ENCODE measurements around the gene COL20A1.

The COL20A1 gene

DNA sequence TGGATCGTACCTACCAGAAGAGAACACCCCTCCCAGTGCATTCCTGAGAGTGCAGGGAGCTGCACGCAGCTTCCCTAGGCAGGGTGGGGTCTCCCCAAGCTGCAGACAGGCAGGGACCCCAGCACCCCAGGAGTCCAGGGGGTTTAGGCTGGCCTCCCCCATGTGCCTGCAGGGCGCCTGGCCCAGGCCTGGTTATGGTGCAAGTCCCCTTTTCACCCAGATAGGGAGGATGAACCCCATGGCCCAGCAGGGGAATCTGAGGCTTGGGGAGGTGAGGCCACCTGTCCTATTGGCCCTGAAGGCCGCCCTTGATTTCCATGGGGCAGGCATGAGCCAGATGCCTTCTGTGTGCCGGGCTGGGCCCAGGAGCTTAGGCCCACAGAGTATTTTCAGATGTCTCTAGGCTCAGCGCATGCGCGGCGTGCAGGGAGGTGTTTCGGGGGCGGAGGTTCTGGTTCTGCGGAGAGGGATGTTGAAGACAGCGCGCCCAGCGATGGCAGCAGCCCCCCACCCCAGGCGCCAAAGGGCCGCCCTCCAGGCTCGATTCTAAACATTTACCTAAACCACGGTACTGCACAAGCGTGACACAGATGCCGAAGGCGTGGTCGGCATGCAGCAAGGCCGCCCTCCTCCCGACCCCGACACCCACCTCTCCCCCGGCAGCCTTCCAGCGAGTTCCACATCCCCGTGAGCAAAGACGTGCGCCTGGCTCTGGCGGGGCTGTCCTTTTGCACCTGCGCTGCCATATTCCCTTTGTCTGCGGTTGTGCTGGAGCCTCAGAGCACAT, 29.4 kb downstream of the COL20A1 start:
- CTCF ChIA-PET, result no interaction called here
- no peak for DNase-seq (ENCODE audit: extremely low spot score)
- POLR2A ChIA-PET, result no interaction called here
- TF ChIP-seq, protein P1, sequence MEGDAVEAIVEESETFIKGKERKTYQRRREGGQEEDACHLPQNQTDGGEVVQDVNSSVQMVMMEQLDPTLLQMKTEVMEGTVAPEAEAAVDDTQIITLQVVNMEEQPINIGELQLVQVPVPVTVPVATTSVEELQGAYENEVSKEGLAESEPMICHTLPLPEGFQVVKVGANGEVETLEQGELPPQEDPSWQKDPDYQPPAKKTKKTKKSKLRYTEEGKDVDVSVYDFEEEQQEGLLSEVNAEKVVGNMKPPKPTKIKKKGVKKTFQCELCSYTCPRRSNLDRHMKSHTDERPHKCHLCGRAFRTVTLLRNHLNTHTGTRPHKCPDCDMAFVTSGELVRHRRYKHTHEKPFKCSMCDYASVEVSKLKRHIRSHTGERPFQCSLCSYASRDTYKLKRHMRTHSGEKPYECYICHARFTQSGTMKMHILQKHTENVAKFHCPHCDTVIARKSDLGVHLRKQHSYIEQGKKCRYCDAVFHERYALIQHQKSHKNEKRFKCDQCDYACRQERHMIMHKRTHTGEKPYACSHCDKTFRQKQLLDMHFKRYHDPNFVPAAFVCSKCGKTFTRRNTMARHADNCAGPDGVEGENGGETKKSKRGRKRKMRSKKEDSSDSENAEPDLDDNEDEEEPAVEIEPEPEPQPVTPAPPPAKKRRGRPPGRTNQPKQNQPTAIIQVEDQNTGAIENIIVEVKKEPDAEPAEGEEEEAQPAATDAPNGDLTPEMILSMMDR (IDR thresholded peaks at IDR 0.05; ENCODE audit: control extremely low read depth, extremely low read depth, low read depth, missing control alignments), result no peak

DNA sequence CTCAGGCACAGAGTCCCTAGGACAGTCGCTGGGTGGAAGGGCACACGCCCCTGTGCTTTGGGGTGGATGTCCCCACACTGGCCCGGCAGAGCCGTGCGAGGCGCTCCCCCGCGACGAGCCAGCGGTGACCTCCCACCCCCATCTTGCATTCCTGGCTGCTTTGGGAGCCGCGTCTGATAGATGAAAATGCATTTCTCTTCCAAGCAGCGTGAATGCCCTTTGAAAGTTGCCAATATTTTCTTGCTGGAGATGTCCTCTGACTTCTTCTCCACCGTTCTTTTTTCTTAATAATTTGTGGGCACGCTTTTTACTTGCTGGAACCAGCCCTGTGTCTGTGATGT, 29.9 kb downstream of the COL20A1 start:
- TF ChIP-seq, protein P1 (IDR thresholded peaks at IDR 0.05; ENCODE audit: control extremely low read depth, extremely low read depth, low read depth, missing control alignments), result no peak
- ChIA-PET POLR2A (no interaction called here), CTCF (no interaction called here)
- DNase-seq (ENCODE audit: extremely low spot score), result no peak

DNA sequence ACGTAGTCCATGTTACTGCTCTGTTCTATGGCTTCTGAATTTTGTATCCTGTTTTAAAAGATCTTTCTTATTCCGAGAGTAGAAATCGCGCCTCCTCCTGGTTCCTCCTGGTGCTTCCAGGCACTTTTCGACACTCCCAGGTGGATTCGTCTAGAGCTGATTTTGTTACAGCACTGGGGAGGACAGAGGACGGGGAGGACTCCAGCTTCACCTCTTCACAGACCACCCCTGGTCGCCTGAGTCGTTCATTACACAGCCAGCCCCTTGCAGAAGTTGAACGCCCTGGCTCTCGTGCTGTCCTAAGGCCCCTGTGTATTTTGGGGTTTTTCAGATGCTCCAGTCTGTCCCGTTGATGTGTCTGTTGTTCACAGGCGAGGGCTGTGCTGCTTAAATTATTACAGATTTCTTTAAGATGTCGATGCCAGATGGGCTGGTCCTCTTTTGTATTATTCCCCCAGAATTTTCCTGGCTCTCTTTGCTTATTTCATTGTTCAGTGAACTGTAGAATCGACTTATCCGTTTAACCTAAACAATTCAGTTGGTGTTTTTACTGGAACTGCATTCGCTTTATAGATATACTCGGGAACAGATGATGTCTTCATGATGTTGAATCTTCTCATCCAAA, 30.5 kb downstream of the COL20A1 start:
- POLR2A ChIA-PET, result no interaction called here
- DNase-seq (ENCODE audit: extremely low spot score), result no peak
- CTCF ChIA-PET, result interaction anchor here (1.4 kb wide), 1 partner anchor 14 kb away, joined by 3 read pairs; no protein-coding TSS in a partner anchor
- TF ChIP-seq, protein P1 (IDR thresholded peaks at IDR 0.05; ENCODE audit: control extremely low read depth, extremely low read depth, low read depth, missing control alignments), result no peak

DNA sequence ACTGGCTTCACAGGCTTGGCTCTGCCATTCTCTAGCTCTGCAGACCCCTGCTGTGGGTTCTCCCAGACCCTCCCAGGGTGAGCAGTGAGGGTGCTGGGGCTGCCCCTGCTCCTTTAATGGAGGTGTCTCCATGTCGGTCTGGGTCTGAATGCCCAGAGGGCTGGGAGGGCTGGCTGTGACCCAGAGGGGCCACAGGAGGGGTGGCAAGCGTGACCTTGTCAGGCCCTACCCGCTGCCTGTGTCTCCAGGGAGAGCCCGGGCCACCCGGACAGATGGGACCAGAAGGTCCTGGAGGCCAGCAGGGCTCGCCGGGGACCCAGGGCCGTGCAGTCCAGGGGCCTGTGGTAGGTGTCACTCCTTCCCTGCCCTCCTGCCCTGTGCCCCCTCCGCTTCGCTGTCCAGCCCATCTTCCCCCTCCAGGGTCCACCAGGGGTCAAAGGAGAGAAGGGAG, 32.1 kb downstream of the COL20A1 start:
- ChIA-PET CTCF (interaction anchor here (1.4 kb wide), 1 partner anchor 16 kb away, joined by 3 read pairs; no protein-coding TSS in a partner anchor), POLR2A (no interaction called here)
- TF ChIP-seq, protein P1 (IDR thresholded peaks at IDR 0.05; ENCODE audit: control extremely low read depth, extremely low read depth, low read depth, missing control alignments), result no peak
- DNase-seq (ENCODE audit: extremely low spot score), result no peak

DNA sequence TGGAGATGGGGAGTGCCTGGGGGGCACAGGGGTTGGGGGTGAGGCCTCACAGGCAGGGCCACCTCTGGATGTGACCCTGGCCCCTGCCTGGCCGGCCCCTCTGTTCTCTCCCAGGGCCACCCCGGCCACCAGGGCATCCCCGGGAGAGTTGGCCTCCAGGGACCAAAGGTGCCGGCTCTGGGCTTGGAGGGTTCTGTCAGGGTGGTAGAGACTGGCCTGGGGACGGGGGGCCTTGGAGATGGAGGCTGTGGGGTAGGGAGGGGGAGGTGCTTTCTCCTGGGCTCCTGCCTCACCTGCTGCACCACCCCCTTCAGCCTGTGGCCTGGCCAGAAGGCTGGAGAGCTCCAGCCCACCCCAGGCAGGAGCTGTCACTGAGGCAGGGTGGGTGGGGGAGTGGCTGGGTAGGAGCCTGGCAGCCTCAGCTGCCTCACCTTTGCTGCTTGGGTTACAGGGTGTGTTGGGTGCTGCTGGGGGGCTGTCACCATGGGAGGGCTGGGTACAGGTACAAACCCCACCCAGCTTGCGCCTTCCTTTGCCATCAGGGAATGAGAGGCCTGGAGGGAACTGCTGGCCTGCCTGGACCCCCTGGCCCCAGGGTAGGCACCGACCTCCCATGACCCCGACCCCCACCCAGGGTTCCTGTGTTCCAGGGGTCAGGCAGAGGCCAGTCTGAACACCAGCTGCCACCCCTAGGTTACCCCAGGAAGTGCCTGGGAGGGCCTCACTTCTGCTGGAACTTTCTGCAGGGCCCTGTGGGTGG, 32.7 kb downstream of the COL20A1 start:
- POLR2A ChIA-PET, result no interaction called here
- CTCF ChIA-PET, result interaction anchor here (1.7 kb wide), 1 partner anchor 103 kb away, joined by 4 read pairs; no protein-coding TSS in a partner anchor
- DNase-seq (ENCODE audit: extremely low spot score), result no peak
- TF ChIP-seq, protein P1 (IDR thresholded peaks at IDR 0.05; ENCODE audit: control extremely low read depth, extremely low read depth, low read depth, missing control alignments), result no peak
